GM18519 (cell line): ENCODE data around the gene PTPN23.
"Not testable (repeated sequence)": the region's sequence is repeated elsewhere in the genome, so short reads cannot be mapped to it uniquely, and the experiment has no call there.

Source experiments
- ATAC-seq: cut with Tn5 transposase; IDR thresholded peaks from one replicate; pipeline ENCODE4 v1.9.1; 2021; ENCODE audit warnings: mild to moderate bottlenecking, moderate library complexity; ENCODE audit not compliant: unreplicated experiment, low FRiP score

The PTPN23 gene

GRCh38 chr3:47367631-47368030, 13.2 kb upstream of the PTPN23 start:
- ATAC-seq = no peak

DNA sequence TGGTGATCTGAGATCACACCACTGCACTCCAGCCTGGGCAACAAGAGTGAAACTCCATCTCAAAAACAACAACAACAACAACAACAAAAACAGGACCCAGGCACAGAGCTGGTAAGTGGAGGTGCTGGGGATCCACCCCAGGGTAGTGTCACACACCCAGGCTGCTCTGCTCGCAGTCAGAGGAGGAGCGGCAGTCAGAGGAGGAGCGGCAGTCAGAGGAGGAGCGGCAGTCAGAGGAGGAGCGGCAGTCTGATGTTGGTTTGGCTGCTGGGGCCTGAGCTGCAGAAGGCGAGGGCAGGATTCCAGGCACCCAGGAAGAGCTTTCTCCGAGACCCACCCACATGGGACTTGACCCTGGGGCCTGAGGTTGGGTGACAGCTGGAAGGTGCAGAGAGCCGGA, 10.8 kb upstream of the PTPN23 start:
- ATAC-seq = not testable (repeated sequence)

DNA sequence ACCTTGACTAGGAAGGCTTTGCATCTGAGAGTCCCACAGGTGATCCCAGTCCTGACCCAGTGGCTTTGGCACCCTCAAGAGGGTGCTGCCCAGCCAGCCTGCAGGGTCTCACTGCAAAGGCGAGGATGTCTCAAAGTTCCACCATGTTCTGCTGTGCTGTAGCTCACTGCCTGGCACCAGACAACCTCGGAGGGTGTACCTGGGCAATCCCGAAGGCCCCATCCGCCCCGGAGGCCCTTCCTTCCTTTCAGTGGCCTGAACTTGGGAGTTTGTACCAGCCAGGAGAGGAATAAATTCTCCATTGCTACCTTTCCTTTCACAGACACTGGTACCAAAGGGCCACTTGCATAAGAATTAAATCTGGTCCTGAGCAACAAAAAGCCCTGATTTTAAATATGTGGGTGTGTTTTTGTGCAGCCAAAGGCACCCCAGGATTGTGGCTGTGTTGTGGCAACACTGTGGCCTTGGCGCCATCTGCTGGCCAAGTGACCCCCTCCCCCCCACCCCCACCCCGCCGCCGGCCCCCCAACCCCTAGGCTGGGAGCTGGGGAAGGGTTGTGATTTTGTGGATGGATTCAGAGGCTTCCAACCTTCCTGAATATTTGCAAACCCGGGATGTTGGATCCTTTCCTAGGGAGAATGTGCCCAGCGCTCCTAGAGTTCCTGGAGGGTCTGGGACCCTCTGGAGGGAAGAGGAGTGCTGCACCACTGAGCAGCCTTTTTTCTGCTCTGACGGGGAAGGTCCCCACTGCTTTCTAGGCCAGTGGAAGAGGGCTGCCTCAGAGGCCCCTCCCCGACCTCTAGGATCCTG, 9.7 kb upstream of the PTPN23 start:
- ATAC-seq = no peak

GRCh38 chr3:47374587-47374986, 6.2 kb upstream of the PTPN23 start:
- ATAC-seq = no peak

DNA sequence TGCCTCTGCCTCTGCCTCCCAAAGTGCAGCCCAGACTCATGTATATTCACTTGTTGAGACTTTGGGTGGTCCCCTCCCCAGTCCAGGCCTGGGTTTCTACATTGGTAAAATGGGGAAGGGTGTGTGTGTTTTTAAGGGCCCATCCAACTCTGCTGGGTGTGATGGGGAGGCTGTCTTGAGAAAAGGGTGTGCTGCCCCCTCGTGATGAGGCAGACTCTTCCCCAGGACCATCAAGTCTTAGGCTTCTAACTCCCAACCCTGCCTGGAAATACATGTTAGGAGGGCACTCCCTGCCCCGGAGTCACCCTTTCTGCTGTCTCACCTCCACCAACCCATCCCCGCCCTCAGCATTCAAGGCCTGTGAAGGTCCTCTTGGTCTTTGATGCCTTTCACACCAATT, 4.4 kb upstream of the PTPN23 start:
- ATAC-seq = no peak

DNA sequence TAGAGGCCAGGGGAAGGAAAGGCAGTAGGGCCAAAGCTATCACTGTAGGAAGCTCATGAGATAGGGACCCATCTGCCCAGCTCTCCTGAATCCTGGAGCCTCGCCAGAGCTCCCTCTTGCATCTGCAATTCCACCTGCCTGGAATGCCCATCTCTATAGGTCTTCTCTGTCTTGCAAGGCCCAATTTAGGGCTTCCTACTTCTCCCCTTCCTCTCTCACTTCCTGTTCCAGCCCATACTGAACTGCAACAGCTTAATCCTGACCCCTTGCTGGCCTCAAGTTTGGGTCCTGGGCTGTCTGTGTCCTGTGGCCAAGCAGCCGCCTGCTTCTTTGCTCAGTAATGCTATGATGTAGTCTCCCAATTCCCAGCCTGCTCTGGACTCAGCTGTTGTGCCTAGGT, 3.6 kb upstream of the PTPN23 start:
- no peak for ATAC-seq

GRCh38 chr3:47378869-47379268, 2.0 kb upstream of the PTPN23 start:
- ATAC-seq = no peak

DNA sequence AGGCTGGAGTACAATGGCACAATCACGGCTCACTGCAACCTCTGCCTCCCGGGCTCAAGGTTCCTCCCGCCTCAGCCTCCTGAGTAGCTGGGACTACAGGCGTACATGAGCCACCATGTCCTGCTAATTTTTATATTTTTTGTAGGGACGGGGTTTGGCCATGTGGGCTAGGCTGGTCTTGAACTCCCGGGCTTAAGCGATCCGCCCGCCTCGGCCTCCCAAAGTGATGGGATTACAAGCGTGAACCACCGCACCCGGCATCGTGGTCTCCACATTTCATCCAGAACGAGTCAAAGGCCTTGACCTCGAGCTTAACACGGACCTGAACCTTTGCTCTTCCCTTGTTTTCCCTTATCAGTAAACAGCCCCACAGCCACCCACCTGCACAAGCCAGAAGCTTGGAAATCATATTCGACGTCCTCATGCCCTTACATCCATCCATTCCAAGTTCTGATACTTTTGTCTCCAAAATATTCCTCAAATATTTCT, 1.4 kb upstream of the PTPN23 start:
- no peak for ATAC-seq

- no peak for ATAC-seq
These were observed 708 bp upstream of the PTPN23 start for GRCh38 chr3:47380026-47380600.

GRCh38 chr3:47381317-47382157, 716 bp downstream of the PTPN23 start:
- peak; percentile 38 for ATAC-seq

- no peak for ATAC-seq
These were observed 3.6 kb downstream of the PTPN23 start for GRCh38 chr3:47384425-47384824.

- no peak for ATAC-seq
These were observed 4.2 kb downstream of the PTPN23 start for GRCh38 chr3:47385007-47385406.

DNA sequence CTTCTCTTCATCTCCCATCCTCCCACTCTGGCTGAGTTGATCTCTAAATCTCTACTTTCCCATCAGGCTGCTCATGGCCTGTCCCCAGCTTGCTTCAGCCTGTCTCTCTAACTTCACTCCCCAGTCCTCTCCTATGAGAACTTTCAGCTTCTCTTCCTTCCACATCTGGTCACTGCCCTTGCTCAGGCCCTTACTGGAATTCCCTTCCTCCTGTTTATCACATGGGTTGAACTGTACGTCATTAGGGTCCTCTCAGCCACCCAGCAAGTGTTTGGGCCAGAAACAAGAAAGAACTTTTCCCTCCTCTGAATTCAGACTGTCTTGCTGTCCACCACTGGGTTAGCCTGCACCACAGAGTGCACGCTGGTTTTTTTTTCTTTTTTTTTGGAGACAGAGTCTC, 5.0 kb downstream of the PTPN23 start:
- no peak for ATAC-seq

- ATAC-seq = no peak
These were observed 12.1 kb downstream of the PTPN23 start for GRCh38 chr3:47392933-47393332.

DNA sequence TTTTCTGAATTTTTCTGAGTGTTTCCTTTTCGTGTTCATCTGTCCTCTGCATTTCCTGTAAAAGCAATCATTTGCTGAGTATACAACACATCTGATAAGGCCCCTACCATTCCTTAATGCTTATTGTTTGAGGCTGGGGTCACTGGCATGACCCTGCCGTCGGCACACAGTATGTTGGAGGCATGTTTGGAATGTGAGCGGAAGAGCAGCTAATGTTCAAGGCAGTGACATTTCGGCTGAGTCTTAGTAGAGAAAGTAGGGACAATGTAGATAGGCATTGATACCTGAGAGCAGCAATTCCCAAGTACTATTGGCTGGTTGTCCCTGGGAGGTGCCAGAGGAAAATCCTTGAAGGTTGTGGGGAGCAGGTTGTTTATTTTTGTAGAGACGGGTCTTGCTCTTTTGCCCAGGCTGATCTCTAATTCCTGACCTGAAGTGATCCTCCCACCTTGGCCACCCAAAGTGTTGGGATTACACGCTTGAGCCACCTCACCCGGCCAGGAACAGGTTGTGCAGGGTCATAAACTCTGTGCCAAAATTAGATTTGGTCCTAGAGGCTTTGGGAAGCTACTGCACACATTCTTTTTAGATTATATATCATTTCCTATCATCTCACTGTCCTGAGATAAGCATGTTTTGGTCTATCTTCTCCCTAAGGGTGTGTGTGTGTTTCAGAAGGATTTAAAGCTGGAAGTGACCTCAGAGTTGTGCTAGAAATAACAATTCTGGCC, 13.5 kb downstream of the PTPN23 start:
- ATAC-seq = no peak

- ATAC-seq = no peak
These were observed 14.1 kb downstream of the PTPN23 start for GRCh38 chr3:47394881-47395280.

DNA sequence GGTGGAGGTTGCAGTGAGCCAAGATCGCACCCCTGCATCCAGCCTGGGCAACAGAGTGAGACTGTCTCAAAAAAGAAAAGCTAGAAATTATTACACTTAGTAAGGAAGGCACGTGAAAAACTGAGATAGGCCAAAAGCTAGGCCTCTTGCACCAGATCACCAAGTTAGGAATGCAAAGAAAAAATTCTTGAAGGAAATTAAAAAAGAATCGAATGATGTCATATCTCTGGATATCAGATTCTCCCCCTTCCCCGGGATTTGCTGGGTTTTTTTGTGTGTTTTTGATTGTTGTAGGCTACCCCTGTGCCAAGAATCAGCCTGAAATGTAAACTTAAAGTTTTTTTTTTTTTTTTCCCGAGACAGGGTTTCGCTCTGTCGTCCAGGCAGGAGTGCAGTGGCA, 17.4 kb downstream of the PTPN23 start:
- ATAC-seq = no peak

DNA sequence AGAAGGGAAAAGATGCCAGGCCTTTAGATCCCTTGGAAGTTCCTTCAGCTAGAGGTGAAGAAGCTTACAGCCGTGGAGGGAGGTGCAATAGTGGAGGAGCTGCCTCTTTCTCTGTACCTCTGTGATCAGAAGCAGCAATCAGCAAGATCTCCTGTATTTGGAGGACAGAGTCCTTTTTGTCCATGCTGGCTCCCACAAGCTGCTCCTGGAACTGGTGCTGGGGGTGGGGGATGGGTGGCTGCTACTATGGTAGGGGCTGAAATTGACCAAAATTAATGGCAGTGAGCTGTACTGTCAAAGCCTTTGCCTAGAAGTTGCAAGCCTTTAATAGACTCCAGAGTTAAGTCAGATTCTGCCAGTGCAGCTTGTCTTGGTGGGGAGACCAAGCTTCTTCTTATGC, 18.2 kb downstream of the PTPN23 start:
- ATAC-seq = no peak

GRCh38 chr3:47399531-47400270, 18.9 kb downstream of the PTPN23 start:
- no peak for ATAC-seq

- ATAC-seq = no peak
These were observed 23.6 kb downstream of the PTPN23 start for GRCh38 chr3:47404431-47404876.
